Fibroblast of peridontal ligament (primary cell): ENCODE results near the gene SVOP.
"Not testable (repeated sequence)": the region's sequence is repeated elsewhere in the genome, so short reads cannot be mapped to it uniquely, and the experiment has no call there.

Experiments
- DNase-seq: peaks from one replicate; pipeline ENCODE4 v3.0.0-alpha.2; 2010; ENCODE audit errors: extremely low read depth

SVOP gene

GRCh38 chr12:109029411-109029810 is 8.5 kb upstream of the SVOP start:
- no peak for DNase-seq

DNA sequence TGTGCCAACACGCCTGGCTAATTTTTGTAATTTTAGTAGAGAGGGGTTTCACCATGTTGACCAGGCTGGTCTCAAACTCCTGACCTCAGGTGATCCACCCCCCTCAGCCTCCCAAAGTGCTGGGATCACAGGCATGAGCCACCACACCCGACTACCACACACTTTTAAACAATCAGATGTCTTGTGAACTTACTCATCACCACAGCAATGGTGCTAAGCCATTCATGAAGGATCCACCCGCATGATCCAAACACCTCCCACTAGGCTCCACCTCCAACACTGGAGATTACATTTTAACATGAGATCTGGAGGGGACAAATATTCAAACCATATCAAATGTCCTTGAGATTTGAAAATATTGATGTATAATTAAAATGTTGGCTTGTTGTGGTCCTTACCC is 7.8 kb upstream of the SVOP start:
- DNase-seq: not testable (repeated sequence)

- peak; percentile 31 for DNase-seq
Observed at GRCh38 chr12:109027767-109028166, 6.9 kb upstream of the SVOP start.

DNA sequence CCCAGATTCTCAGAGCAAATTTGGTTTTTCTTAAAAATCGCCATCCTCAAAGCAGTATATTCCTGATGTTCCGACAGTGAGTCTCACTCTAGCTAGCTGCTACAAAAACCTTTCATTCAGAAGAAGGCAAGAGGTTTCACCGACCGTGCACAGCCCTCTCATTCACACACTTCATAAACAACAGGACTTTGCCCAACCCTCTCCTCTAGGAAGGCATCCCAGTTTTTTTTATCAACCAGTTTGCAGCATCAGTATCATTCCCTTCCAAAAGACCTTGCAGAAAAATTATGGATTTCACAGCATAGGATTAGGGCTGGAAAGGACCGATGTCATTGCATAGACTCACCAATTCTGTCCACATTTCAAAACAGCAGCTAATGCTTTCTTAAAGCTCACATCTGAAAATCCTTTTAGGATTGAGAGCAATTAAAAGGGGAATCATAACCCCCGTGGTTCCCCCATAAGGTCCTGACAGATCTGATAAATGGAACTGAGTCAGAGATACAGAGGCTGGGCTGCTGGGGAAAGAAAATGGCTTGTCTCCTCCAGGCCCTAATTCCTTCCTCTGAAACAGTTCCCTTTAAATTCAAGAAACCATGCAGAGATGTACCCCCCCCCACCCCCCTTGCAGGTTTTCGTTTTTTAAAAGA is 597 bp downstream of the SVOP start:
- no peak for DNase-seq

- no peak for DNase-seq
Observed at GRCh38 chr12:109018296-109018695, 2.6 kb downstream of the SVOP start.

GRCh38 chr12:109016978-109017377 is 3.9 kb downstream of the SVOP start:
- no peak for DNase-seq

DNA sequence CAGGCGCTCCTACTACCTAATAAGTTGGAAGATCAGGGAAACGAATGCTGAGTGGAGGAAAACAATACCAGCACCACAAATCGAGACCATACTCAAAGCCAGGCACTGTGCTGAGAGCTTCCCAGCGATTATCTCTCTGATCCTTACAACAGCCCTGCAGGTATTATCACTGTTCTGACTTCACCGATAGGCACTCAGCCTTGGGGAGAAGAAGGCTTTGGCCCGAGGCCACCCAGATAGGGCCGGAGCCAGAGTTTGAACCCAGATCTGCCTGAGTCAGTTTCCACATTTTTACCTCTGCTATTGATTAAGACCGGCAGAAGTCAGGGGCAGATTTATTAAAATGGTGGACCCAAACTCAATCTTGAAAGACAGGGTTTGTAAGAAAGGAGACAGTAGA is 4.9 kb downstream of the SVOP start:
- DNase-seq: no peak

DNA sequence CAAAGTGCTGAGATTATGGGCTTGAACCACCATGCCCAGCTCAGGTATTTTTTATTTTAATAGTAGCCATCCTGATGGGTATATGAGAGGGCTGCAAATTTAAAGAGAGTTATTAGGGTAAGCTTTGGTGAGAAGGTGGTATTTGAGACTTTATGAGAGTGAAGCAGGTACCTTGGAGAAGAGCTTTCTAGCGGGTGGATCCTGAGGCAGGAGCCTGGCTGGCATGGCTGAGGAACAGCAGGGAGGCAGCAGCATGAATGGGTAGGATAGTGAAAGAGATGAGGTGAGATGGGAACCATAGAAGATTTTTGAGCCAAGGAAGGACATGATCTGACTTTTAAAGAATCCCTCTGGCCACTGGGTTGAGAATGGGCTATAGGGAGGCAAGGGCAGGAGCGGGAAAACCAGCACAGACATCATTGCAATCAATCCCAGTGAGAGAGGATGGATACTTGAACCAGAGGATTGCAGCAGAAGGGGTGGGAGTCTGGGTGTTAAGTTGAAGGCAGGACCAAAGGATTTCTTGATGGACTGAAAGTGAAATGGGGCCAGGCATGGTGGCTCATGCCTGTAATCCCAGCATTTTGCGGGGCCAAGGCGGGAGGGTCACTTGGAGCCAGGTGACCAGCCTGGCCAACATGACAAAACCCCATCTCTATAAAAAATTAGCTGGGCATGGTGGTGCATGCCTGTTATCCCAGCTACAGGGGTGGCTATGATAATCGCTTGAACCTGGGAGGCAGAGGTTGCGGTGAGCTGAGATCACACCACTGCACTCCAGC is 5.7 kb downstream of the SVOP start:
- DNase-seq: no peak

DNA sequence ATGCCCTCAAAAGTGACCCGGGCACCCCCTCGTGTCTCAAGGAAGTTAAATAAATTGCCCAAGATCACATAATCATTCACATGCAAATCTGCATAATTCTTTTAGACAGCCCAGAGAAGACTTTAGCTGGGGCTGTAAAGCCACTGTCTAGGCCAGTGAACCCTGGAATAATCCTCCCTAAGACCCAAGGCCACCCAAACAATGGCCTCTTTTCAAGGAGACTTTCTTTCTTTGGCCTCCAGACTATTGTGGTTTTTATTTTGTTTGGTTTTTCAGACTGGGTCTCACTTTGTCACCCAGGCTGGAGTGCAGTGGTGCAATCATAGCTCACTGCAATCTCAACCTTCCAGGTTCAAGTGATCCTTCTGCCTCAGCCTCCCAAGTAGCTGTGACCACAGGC is 10.6 kb downstream of the SVOP start:
- DNase-seq: no peak

DNA sequence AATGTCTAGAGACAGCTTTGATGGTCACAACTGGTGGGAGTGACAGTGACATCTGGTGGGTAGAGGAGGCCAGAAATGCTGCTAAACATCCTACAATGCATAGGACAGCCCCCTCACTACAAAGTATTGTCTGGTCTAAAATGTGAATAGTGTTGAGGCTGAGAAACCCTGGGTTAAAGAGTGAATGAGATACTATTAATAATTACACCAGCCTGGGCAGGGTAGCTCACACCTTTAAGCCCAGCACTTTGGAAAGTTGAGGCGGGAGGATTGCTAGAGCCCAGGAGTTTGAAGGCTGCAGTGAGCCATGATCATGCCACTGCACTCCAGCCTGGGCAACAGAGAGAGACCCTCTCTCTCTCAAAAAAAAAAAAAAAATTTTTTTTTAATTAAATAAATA is 11.1 kb downstream of the SVOP start:
- DNase-seq: no peak

DNA sequence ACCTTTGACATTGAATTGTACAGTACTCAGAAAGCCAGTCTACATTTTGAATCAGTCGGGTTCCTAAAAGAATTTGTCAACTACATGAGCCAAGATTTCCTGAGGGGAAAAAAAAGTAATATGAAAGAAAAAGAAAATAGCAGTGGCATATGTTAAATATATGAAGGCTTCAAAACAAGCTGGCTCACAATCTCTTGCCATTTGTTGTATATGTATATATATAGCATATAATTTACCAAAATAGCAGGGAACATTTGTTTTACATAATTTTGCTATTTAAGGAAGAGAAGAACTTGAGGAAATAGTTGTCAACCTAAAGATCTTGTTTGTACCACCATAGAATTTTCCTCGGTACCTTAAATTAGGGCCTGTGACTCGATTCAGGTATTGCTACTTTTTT is 16.9 kb downstream of the SVOP start:
- DNase-seq: no peak

- DNase-seq: no peak
Observed at GRCh38 chr12:108996320-108996719, 24.5 kb downstream of the SVOP start.

GRCh38 chr12:108995370-108995992 is 25.4 kb downstream of the SVOP start:
- no peak for DNase-seq

DNA sequence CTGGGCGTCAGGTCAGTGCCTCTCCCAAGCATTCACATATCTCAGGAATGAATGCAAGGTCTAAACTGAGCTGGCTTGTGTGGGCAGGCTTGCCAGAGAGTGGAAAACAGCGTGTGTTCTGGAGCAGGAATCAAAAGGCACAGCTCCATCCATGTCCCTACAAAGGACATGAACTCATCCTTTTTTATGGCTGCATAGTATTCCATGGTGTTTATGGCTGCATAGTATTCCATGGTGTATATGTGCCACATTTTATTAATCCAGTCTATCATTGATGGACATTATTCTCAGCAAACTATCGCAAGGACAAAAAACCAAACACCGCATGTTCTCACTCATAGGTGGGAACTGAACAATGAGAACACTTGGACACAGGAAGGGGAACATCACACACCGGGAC is 30.8 kb downstream of the SVOP start:
- DNase-seq: not testable (repeated sequence)

DNA sequence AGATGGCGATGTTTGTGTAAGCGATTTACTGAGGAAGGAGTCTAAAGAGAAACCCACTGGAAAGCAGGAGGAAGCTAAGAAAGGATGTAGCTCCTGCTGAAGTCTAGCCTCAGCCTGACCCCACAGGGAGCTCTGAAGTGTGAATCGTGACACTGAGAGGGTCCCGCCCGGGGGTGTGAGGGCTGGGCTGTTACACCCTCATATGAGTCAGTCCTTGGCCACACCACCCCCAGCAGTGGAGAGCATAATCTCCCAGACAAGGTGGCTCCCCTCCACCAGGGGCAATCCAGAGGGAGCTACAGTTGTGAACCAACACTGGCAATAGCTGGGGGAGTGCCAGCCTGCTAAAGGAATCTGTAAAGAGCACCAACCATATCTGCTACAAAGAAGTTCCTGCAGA is 31.5 kb downstream of the SVOP start:
- no peak for DNase-seq

DNA sequence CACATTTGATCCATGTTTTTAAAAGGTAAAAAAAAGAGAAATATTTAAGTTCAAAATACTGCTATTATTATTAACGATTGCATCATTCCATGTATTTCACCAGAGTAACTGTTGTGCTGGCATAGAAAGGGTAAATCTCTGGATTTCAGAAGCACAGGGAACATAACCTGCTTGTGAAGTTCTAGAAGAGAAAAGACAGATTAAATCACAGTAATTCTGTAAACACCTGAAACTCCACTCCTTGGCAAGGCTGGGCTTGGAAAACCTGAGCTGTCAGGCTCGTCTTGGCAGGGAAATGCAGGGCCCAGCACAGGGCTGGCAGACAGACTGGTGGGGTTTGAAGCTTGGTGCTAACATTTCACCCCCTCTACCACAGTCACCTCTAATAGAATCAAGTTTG is 35.1 kb downstream of the SVOP start:
- DNase-seq: no peak

DNA sequence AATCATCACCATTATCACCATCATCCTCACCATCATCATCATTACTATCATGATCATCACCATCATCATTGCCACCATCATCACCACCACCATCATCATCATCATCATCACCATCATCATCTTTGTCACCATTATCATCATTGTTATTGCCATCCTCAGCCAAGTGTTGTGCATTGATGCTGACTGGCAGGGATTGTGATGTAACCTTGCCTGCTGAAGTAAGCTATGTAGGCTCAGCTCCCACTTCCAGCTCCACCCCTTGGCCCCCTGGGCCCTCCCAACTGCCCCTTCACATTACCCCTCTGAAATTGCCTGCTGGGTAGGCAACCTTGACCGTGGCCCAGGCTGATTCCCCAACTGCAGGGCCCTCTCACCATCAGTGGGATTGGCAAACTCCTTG is 37.6 kb downstream of the SVOP start:
- no peak for DNase-seq

DNA sequence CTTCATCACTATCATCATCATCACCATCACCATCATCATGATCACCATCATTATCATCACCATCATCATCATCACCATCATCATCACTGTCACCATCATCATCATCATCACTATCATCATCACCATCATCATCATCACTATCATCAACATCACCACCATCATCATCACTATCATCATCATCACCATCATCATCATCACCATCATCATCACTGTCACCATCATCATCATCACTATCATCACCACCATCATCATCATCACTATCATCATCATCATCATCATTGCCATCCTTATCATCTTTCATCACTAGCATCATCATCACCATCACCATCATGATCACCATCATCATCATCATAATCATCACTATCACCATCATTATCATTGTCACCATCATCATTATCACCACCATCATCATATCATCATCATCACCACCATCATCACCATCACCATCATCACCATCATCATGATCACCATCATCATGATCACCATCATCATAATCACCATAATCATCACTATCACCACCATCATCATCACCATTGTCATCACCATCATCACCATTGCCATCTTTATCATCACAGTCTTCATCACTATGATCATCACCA is 38.1 kb downstream of the SVOP start:
- DNase-seq: no peak

- DNase-seq: no peak
Observed at GRCh38 chr12:108981835-108982234, 39.0 kb downstream of the SVOP start.

DNA sequence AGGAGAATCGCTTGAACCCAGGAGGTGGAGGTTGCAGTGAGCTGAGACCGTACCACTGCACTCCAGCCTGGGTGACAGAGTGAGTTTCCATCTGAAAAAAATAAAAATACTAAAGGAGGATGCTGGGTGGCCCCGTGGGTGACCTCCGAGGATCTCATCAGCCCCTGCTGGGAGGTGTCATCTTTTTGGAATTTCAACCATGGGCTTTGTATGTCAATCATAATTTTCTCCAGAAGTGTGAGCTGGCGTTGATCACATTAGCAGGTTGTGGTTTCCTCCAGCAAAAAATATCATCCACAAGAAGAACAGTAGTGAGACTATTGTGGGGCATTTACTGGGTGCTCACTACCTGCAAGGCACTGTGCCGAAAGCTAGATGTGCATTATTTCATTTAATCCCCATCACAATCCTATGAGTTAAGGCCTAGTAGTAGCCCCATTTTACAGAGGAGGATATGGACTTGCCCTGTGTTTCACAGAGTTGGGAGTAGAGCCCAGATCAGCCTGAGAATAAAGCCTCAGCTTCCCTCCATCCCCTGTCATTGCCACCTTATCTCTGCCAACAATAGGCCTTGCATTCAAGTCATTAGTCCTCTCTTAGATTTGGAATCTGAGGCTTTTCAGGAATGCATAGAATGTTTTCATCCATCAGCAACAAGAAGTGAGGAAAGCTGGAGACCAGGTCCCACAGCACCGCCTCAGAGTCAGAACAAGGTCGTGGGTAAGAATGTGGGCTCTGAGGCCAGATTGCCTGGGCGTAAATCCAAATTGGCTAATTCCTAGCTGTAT is 39.8 kb downstream of the SVOP start:
- DNase-seq: peak; percentile 24

GRCh38 chr12:108977360-108977759 is 43.5 kb downstream of the SVOP start:
- no peak for DNase-seq

DNA sequence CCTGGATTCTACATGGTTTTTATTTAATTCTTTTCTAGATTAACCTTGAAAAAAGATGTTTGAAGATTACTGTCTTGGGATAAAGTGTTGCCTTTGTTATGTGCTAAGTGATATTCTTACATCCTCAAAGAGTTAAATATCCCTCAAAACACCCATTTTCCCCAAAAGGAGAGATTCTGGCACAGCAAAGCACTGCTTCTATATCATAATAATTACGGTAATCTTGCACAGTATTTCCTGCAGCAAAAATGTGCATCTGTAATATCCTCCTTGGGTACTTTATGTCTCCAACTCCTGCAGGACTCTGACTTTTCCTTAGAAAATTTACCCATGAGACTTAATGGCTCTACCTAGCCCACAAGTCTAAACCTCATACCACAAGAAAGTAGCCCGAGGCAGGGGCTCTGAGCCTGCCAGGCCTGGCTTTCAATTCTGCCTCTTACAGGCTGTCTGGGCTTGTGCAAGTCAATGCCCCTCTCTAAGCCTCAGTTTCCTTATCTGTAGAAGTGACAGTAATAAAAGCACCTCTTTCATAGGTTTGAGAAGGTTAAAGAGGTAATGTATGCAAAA is 45.8 kb downstream of the SVOP start:
- no peak for DNase-seq
